B cell (primary cell): Measurements from ENCODE around the gene MCTP1. TPM values are rescaled to one million over a fixed set of nuclear protein-coding genes. Genes with fewer than 3 reads are reported as not detected.
"Not testable (repeated sequence)": the region's sequence is repeated elsewhere in the genome, so short reads cannot be mapped to it uniquely, and the experiment has no call there.

Source experiments
- ATAC-seq: fragments of 200-7000 bp; cut with Tn5 transposase; one replicate; pipeline ENCODE4 v1.10.0; 2021; ENCODE audit warnings: low read depth, mild to moderate bottlenecking, moderate number of reproducible peaks, moderate library complexity
- CTCF ChIA-PET: fragments of 350-600 bp; sonication (Branson Sonifier 250); formaldehyde crosslinking; loops from one replicate; lab custom pipeline; 2021; ENCODE audit warnings: antibody characterized with exemption, inconsistent platforms; lab: Charles Lee
- POLR2A ChIA-PET: fragments of 350-600 bp; sonication (Branson Sonifier 250); formaldehyde crosslinking; loops from one replicate; lab custom pipeline; 2021; ENCODE audit warnings: antibody characterized with exemption; lab: Charles Lee
- DNase-seq: peaks from one replicate; pipeline ENCODE4 v3.0.0; 2013
- H2AFZ ChIP-seq: 2 replicates; pipeline ENCODE4 v1.6.1; 2012; ENCODE audit warnings: mild to moderate bottlenecking, low read depth, low read length; ENCODE audit not compliant: insufficient read depth, poor library complexity, severe bottlenecking
- H3K27ac ChIP-seq, 2 donors: 1 replicate in 1 of 2; 2 replicates in 1 of 2; pipeline ENCODE4 v1.5.1; 2012 to 2013; ENCODE audit warnings: low read length in 2 of 2, mild to moderate bottlenecking in 2 of 2, moderate library complexity in 1 of 2
- H3K27me3 ChIP-seq, 4 experiments: fragments of 200-600 bp in 1 of 4; sonication (generic) in 1 of 4; replicated peaks in 1 of 4; 1 replicate in 2 of 4; 2 replicates in 2 of 4; pipeline versions ENCODE4 v1.6.1 to v1.7.0; 2013 to 2016; ENCODE audit warnings: low read length in 3 of 4, mild to moderate bottlenecking in 2 of 4, mixed read lengths in 1 of 4, moderate library complexity in 1 of 4; ENCODE audit not compliant: insufficient read depth in 4 of 4, control insufficient read depth in 3 of 4; ENCODE audit errors: control extremely low read depth in 1 of 4
- H3K36me3 ChIP-seq, 2 experiments: replicated peaks in 1 of 2; 1 replicate in 1 of 2; 2 replicates in 1 of 2; pipeline versions ENCODE4 v1.6.1 to v1.7.1; 2013; ENCODE audit warnings: low read length in 1 of 2; ENCODE audit not compliant: insufficient read depth in 2 of 2, control insufficient read depth in 1 of 2; ENCODE audit errors: control extremely low read depth in 1 of 2, extremely low read depth in 1 of 2
- H3K4me1 ChIP-seq, 2 donors: fragments of 200-600 bp in 1 of 2; sonication (generic) in 1 of 2; 1 replicate in 1 of 2; 2 replicates in 1 of 2; pipeline versions ENCODE4 v1.5.1 to v1.6.1; 2013 to 2017; ENCODE audit warnings: low read length in 2 of 2; ENCODE audit not compliant: control insufficient read depth in 2 of 2, insufficient read depth in 2 of 2
- H3K4me2 ChIP-seq: replicated peaks from 2 replicates; pipeline ENCODE3; 2012; ENCODE audit warnings: mild to moderate bottlenecking, low read depth, low read length; ENCODE audit not compliant: poor library complexity, severe bottlenecking
- H3K4me3 ChIP-seq, 5 experiments: fragments of 200-600 bp in 1 of 5; sonication (generic) in 1 of 5; 1 replicate in 3 of 5; 2 replicates in 2 of 5; pipeline versions ENCODE4 v1.5.1 to v1.7.0; 2011 to 2016; ENCODE audit warnings: low read length in 4 of 5, mild to moderate bottlenecking in 4 of 5, low read depth in 2 of 5, control low read depth in 1 of 5, moderate library complexity in 1 of 5; ENCODE audit not compliant: insufficient read depth in 1 of 5; ENCODE audit errors: control extremely low read depth in 1 of 5, extremely low read depth in 1 of 5
- H3K79me2 ChIP-seq: fragments of 200-600 bp; sonication (generic); one replicate; pipeline ENCODE4 v1.6.0; 2016; ENCODE audit warnings: low read length; ENCODE audit not compliant: control insufficient read depth, insufficient read depth
- H3K9ac ChIP-seq: fragments of 200-600 bp; sonication (generic); 2 replicates; pipeline ENCODE4 v1.6.1; 2017; ENCODE audit warnings: mild to moderate bottlenecking, low read length, moderate library complexity
- H3K9me3 ChIP-seq, 3 donors: one replicate each; pipeline versions ENCODE4 v1.6.1 to v1.7.1; 2013; ENCODE audit warnings: low read length in 2 of 3; ENCODE audit not compliant: control insufficient read depth in 2 of 3, insufficient read depth in 1 of 3; ENCODE audit errors: control extremely low read depth in 1 of 3
- H4K20me1 ChIP-seq: 2 replicates; pipeline ENCODE4 v1.6.0; 2012; ENCODE audit warnings: mild to moderate bottlenecking, low read length; ENCODE audit not compliant: insufficient read depth, control insufficient read depth, poor library complexity, severe bottlenecking
- H3K27ac Mint-ChIP-seq: one replicate; pipeline ENCODE4 v1.8.0; 2021; ENCODE audit warnings: mixed read lengths
- H3K27me3 Mint-ChIP-seq: one replicate; pipeline ENCODE4 v1.8.0; 2021; ENCODE audit warnings: mixed read lengths
- H3K4me1 Mint-ChIP-seq: one replicate; pipeline ENCODE4 v1.8.0; 2021; ENCODE audit warnings: mixed read lengths
- H3K4me3 Mint-ChIP-seq: one replicate; pipeline ENCODE4 v1.8.0; 2021; ENCODE audit warnings: mixed read lengths
- H3K9me3 Mint-ChIP-seq: one replicate; pipeline ENCODE4 v1.8.0; 2022; ENCODE audit warnings: mixed read lengths; ENCODE audit not compliant: insufficient read depth
- EZH2 ChIP-seq: IDR thresholded peaks from 2 replicates; pipeline ENCODE4 v1.6.1; 2012; ENCODE audit warnings: borderline replicate concordance, low read depth, mild to moderate bottlenecking, moderate library complexity, low read length; ENCODE audit not compliant: insufficient read depth, poor library complexity, severe bottlenecking
- WGBS: methylation state at CpG from one replicate; pipeline ENCODE4 v1.1.5; 2013; ENCODE audit warnings: missing lambda C conversion rate; ENCODE audit not compliant: insufficient coverage; 5-methylcytosine and 5-hydroxymethylcytosine counted together
- intact Hi-C: fragments of 100-400 bp; cut with micrococcal nuclease; formaldehyde crosslinking; loops from one replicate; pipeline ENCODE4 v1.10.0; 2022
- polyA plus RNA-seq: library from polyadenylated mRNA; depleted of rRNA; stranded (reverse); fragments of >200 nt; gene quantifications from 2 replicates; pipeline ENCODE4 v1.2.3, GENCODE V29; 2012
- total RNA-seq, 2 donors: library from RNA; stranded (reverse); fragments of 120-200 nt in 1 of 2; gene quantifications; 1 replicate in 1 of 2; 2 replicates in 1 of 2; pipeline versions ENCODE4 v1.2.3 to v1.2.4, GENCODE V29; 2013 to 2022
- TF ChIP-seq, protein P1 (sequence below): fragments of 200-600 bp; IDR thresholded peaks from one replicate; pipeline ENCODE4 v1.8.0; 2022; ENCODE audit warnings: antibody characterized with exemption, mild to moderate bottlenecking

The MCTP1 gene
- total and polyA plus RNA-seq, 2 donors (not counting 1 experiment from before 2014, with no cell fraction given) = 0.42 to 2.5 TPM

DNA sequence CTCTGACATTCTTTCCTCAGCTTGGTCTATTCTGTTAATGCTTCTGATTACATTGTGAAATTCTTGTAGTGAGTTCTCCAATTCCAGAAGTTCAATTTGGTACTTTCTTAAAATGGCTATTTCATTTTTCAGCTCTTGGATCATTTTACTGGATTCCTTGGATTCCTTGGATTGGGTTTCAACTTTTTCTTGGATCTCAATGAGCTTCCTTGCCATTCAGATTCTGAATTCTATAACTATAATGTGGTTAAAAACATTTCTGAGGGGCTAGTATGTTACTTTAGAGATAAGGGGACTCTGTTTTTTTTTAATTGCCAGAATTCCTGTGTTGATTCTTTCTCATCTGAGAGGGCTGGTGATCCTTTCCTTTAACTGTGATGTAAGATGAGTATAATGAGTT, 136.4 kb downstream of the MCTP1 start:
- Histone ChIP-seq H3K36me3 (no peaks in the 10 kb centered on the region), H3K27ac (no peak overlapping the region), H3K4me3 (no peak overlapping the region), H3K27me3 (no peaks in the 10 kb centered on the region), H2AFZ (no peak overlapping the region), H3K4me2 (no peak overlapping the region), H3K9ac (no peak overlapping the region), H3K79me2 (no peaks in the 10 kb centered on the region), H4K20me1 (no peaks in the 10 kb centered on the region), H3K4me1 (no peaks in the 10 kb centered on the region), H3K9me3 (peaks cover 0 to 8% (median 2%) of the 10 kb centered on the region in 3 donors)
- Mint-ChIP-seq H3K27me3 (no peaks in the 10 kb centered on the region), H3K9me3 (peaks cover 8% of the 10 kb centered on the region), H3K4me1 (no peaks in the 10 kb centered on the region), H3K4me3 (no peak overlapping the region), H3K27ac (no peak overlapping the region)
- ChIA-PET POLR2A (no interaction called here), CTCF (no interaction called here)
- DNase-seq (no peak), ATAC-seq (no peak)
- no peak for TF ChIP-seq EZH2
- TF ChIP-seq, protein P1, sequence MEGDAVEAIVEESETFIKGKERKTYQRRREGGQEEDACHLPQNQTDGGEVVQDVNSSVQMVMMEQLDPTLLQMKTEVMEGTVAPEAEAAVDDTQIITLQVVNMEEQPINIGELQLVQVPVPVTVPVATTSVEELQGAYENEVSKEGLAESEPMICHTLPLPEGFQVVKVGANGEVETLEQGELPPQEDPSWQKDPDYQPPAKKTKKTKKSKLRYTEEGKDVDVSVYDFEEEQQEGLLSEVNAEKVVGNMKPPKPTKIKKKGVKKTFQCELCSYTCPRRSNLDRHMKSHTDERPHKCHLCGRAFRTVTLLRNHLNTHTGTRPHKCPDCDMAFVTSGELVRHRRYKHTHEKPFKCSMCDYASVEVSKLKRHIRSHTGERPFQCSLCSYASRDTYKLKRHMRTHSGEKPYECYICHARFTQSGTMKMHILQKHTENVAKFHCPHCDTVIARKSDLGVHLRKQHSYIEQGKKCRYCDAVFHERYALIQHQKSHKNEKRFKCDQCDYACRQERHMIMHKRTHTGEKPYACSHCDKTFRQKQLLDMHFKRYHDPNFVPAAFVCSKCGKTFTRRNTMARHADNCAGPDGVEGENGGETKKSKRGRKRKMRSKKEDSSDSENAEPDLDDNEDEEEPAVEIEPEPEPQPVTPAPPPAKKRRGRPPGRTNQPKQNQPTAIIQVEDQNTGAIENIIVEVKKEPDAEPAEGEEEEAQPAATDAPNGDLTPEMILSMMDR = no peak
- intact Hi-C loops = no loop called here

DNA sequence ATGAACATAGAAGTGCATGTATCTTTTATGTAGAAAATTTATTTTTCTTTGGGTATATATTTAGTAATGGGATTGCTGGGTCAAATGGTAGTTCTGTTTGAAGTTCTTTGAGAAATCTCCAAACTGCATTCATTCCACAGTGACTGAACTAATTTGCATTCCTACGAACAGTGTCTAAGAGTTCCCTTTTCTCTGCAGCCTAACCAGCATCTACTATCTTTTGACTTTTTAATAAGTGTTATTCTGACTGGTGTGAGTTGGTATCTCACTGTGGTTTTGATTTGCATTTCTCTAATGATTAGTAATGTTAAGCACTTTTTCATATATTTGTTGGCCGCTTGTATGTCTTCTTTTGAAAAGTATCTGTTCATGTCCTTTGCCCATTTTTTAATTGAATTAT, 141.0 kb downstream of the MCTP1 start:
- H3K4me1 Mint-ChIP-seq, H2AFZ ChIP-seq, H3K79me2 ChIP-seq, DNase-seq, H3K9me3 Mint-ChIP-seq, H3K4me2 ChIP-seq, H3K4me3 Mint-ChIP-seq, H3K27ac ChIP-seq, POLR2A ChIA-PET, intact Hi-C loops, H4K20me1 ChIP-seq, H3K27me3 ChIP-seq, CTCF ChIA-PET, H3K9ac ChIP-seq, H3K36me3 ChIP-seq, H3K4me3 ChIP-seq, H3K9me3 ChIP-seq, H3K27me3 Mint-ChIP-seq, H3K4me1 ChIP-seq, H3K27ac Mint-ChIP-seq, ATAC-seq: not testable (repeated sequence)
- no CpG with 5 or more reads among the region's 2 CpGs for WGBS
